HG03097 (cell line): Measurements from ENCODE around the gene NDUFS8.
A peak's percentile ranks its signal among the peaks of the same experiment; 100 is the strongest.

Source experiments
- ATAC-seq: cut with Tn5 transposase; IDR thresholded peaks from one replicate; pipeline ENCODE4 v1.9.1; 2021; ENCODE audit not compliant: unreplicated experiment, low FRiP score

The NDUFS8 gene

DNA sequence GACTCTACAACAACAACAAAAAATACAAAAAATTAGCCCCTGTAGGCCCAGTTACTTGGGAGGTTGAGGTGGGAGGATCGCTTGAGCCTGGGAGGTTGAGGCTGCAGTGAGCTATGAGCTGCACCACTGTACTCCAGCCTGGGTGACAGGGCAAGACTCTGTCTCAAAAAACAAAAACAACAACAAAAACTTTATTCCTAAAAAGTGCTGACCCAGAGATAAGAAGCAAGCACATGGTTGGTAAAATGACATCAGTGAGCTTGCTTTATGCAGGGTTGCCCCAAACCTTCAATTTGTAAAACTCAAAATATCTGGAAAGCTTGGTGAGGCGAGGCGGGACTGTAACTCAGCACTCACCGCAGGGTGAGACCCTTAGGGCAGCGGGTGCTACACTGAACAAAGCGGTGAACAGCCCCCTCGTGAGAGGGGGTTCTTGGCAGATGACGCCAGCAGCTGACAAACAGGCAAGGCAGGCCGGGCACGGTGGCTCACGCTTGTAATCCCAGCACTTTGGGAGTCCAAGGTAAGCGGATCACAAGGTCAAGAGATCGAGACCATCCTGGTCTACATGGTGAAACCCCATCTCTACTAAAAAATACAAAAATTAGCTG, 4.9 kb downstream of the NDUFS8 start:
- no peak for ATAC-seq

DNA sequence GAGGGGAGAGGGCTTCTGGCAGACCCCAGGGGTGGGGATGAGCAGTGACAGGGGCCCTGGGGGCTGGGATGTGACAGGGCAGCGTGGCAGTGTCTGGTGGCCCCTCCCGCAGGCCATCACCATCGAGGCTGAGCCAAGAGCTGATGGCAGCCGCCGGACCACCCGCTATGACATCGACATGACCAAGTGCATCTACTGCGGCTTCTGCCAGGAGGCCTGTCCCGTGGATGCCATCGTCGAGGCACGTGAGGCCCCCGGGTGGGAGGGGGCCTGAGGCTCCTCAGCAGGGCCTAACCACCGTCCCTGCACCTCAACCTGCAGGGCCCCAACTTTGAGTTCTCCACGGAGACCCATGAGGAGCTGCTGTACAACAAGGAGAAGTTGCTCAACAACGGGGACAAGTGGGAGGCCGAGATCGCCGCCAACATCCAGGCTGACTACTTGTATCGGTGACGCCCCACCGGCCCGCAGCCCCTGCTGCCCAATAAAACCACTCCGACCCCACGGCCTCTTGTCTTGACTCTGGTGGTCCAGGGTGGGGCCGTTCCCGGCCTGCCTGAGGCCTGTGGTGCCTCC, 5.7 kb downstream of the NDUFS8 start:
- ATAC-seq: no peak

DNA sequence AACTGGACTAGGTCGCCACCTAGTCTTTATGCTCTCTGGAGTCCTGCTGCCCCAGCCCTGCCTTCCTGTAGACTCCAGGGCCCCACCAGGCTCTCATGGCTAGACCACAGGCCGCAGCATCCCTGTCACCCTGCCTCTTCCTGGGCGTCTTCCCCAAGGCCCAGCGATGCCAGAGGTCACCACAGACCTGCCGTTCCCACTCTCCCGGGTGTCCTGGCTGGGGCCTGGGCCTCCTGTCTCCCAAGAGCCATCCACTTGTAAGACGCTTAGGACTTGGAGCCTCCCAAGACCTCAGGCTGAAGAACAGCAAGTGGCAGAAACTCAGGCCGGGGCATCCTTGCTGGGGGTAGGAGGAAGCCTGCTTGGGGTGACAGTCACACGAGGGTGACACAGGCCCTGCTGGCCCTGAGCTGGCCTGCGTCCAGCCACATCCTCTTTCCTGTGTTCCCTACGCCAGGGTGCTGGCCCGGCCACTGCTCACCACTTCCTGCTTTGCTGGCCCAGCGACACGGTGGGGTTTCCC, 6.3 kb downstream of the NDUFS8 start:
- no peak for ATAC-seq

GRCh38 chr11:68037411-68038225, 7.1 kb downstream of the NDUFS8 start:
- ATAC-seq: no peak

GRCh38 chr11:68038226-68038717, 7.8 kb downstream of the NDUFS8 start:
- ATAC-seq: no peak

- ATAC-seq: no peak
These were observed 8.4 kb downstream of the NDUFS8 start, which contains the start of gene TCIRG1 for GRCh38 chr11:68038718-68039525. TCIRG1 (plus strand) TSS chr11:68039025; CDS start chr11:68041272, 2,247 bp downstream.

DNA sequence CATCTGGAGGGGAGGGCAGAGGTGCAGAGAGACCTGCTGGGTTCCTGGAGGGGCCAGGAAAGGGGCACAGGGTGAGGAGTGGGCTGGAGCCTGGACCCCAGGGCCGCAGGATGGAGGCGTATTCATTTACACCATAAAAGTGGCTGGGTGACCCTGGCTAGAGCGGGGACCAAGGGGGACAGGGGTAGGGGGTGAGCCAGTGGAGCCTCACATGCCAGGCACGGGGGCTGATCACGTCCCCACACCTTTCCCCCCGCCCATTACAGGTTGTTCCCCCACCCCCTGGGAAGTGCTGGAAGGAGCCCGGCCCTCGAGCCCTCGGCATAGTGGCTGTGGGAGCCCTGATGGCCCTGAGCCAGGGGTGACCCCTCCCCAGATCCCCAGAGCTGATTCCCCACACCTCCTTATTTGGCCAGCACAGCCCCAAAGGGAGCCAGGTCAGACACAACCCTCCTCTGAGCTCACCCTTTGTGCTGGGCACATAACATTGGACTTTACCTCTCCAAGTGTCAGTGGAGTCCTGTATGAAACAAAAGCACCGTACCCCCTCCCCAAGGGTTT, 9.1 kb downstream of the NDUFS8 start:
- no peak for ATAC-seq

DNA sequence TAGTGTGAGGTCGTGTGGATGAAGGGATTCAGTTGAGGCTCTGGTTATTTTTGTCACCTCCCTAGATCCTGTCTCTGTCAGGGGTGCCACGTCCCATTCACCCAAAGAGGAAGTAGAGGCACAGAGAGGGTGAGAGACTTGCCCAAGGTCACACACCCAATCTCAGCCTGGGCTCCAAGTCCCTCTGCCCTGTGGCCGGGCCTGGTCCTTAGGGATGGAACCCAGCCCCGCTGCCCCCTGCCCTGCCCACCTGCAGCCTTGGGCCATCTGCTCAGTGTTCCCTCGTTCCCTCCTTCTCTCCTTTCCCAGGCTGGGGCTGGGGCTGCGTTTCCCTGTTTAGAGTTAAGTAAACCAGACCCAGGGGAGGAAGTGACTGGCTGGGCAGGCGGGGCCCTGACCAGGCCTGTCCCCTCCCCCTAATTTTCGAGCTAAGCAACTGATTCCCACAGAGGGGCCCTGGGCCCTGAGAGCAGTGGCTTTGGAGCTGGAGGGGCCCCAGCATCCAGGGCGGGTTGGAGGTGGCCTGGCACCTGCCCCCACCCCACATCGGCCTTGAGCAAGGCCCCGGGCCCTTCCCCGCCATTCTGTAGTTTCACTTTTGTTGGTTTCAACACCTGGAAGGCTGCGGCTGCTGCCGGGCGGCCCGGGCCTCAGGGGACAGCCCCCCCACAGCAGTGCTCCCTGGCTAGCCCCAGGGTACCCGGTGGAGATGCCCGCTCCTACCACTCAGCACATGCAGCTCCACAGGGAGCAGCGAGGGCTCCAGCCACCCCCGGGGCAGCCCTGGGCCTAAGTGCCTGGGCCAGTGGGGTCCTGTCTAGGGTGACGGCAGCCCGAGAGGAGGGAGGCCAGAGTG, 9.8 kb downstream of the NDUFS8 start:
- ATAC-seq: peak; percentile 28

DNA sequence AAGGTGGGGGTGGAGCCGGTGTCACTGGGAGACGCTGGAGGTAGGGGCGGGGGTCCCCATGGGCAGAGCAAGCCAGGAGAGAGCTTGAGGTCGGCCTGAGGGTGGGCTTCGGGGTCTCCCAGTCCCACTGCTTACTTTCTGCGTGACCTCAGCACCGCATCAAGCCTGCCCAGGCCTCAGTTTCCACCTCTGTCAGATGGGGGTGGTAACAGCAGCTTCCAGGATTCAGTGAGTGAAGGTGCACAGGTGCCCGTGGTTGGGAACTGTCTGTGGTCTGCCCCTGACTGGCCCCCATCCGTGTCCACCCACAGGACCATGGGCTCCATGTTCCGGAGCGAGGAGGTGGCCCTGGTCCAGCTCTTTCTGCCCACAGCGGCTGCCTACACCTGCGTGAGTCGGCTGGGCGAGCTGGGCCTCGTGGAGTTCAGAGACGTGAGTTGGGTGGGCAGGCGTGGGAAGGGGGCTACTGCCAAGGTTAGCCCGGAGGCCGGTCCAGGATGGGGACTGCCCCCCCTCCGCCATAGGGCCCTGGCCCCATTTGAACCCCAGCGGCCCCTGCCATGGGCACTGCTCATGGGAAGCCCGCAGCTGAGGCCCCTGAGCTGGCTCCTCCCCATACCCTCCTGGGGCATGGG, 10.6 kb downstream of the NDUFS8 start:
- ATAC-seq: no peak

DNA sequence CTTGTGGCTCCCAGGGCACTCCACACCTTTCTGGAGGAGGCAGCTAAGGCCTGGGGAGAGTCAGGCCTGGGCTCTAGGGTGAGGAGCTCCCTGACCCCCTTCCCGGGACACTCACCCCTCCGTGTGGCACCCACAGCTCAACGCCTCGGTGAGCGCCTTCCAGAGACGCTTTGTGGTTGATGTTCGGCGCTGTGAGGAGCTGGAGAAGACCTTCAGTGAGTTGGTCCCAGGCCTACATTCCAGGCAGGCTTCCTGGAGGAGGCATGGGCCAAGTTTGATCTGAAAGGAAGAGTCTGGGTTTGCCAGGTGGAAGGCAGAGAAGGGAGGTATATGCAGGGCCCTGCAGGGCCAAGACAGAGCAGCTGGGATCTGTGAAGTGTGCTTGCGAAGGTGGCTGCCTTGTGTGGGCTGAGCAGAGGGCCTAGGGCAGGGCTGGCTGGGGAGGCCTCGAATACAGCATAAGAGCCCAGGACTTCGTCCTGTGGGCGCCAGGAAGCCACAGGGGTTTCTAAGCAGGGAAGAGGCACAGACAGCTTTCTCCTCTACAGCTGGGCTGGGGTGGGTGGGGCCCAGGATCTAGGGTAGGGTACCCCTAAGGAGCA, 11.2 kb downstream of the NDUFS8 start:
- no peak for ATAC-seq

GRCh38 chr11:68042219-68043028, 11.9 kb downstream of the NDUFS8 start:
- ATAC-seq: no peak

GRCh38 chr11:68043029-68043348, 12.5 kb downstream of the NDUFS8 start:
- ATAC-seq: no peak

DNA sequence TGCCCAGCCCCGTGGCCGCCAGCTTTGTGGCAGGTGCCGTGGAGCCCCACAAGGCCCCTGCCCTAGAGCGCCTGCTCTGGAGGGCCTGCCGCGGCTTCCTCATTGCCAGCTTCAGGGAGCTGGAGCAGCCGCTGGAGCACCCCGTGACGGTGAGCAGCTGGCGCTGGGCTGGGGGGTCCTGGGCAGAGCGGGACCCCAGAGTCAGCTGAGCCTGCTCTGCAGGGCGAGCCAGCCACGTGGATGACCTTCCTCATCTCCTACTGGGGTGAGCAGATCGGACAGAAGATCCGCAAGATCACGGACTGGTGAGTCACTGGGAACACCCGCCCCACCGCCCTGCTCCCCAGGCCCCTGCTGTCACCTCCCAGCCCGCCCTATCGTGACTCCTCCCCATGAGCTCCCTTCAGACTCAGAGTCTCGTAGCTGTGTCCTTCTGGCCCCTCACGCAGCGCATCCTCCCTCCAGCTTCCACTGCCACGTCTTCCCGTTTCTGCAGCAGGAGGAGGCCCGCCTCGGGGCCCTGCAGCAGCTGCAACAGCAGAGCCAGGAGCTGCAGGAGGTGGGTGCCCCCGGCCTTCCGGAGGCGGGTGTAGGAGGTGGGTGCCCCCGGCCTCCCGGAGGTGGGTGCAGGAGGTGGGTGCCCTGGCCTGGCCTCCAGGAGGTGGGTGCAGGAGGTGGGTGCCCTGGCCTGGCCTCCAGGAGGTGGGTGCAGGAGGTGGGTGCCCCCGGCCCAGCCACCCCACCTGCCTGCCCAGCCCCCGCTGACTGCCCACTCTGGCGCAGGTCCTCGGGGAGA, 13.1 kb downstream of the NDUFS8 start:
- no peak for ATAC-seq

- ATAC-seq: no peak
These were observed 13.8 kb downstream of the NDUFS8 start for GRCh38 chr11:68044145-68044813.

- no peak for ATAC-seq
These were observed 14.4 kb downstream of the NDUFS8 start for GRCh38 chr11:68044898-68045351.
